Fibroblast of the conjunctiva (primary cell): ENCODE measurements around the gene BLOC1S5.
"Not testable (repeated sequence)": the region's sequence is repeated elsewhere in the genome, so short reads cannot be mapped to it uniquely, and the experiment has no call there.

Source experiments
- DNase-seq: peaks from one replicate; pipeline ENCODE4 v3.0.0-alpha.2; 2010; ENCODE audit warnings: low read depth

The BLOC1S5 gene

GRCh38 chr6:8043221-8043620 lies 21.0 kb downstream of the BLOC1S5 start:
- DNase-seq = no peak

GRCh38 chr6:8041913-8042583 lies 22.1 kb downstream of the BLOC1S5 start:
- no peak for DNase-seq

GRCh38 chr6:8034107-8034506 lies 30.1 kb downstream of the BLOC1S5 start:
- not testable (repeated sequence) for DNase-seq

GRCh38 chr6:8030920-8031319 lies 33.3 kb downstream of the BLOC1S5 start:
- DNase-seq = no peak

- DNase-seq = no peak
Observed at GRCh38 chr6:8029243-8029870, 34.8 kb downstream of the BLOC1S5 start.

GRCh38 chr6:8027965-8028651 lies 36.1 kb downstream of the BLOC1S5 start:
- DNase-seq = no peak

- DNase-seq = no peak
Observed at GRCh38 chr6:8026800-8027199, 37.4 kb downstream of the BLOC1S5 start.

- DNase-seq = no peak
Observed at GRCh38 chr6:8025191-8025590, 39.0 kb downstream of the BLOC1S5 start.

- no peak for DNase-seq
Observed at GRCh38 chr6:8023638-8024037, 40.6 kb downstream of the BLOC1S5 start.

- no peak for DNase-seq
Observed at GRCh38 chr6:8020083-8020482, 44.1 kb downstream of the BLOC1S5 start.

- no peak for DNase-seq
Observed at GRCh38 chr6:8017705-8018104, 46.5 kb downstream of the BLOC1S5 start.

GRCh38 chr6:8017276-8017701 lies 46.9 kb downstream of the BLOC1S5 start:
- no peak for DNase-seq

GRCh38 chr6:8014947-8015346 lies 49.2 kb downstream of the BLOC1S5 start:
- DNase-seq = no peak

GRCh38 chr6:8013763-8014162 lies 50.4 kb downstream of the BLOC1S5 start:
- DNase-seq = no peak

GRCh38 chr6:8006208-8006607 lies 58.0 kb downstream of the BLOC1S5 start:
- DNase-seq = peak; percentile 21

GRCh38 chr6:8005136-8005535 lies 59.1 kb downstream of the BLOC1S5 start:
- no peak for DNase-seq

- DNase-seq = no peak
Observed at GRCh38 chr6:8000636-8001035, 63.6 kb downstream of the BLOC1S5 start.

GRCh38 chr6:8000188-8000596 lies 64.0 kb downstream of the BLOC1S5 start:
- no peak for DNase-seq

- no peak for DNase-seq
Observed at GRCh38 chr6:7999201-7999600, 65.0 kb downstream of the BLOC1S5 start.

GRCh38 chr6:7998103-7998725 lies 66.0 kb downstream of the BLOC1S5 start:
- peak; percentile 38 for DNase-seq

GRCh38 chr6:7997286-7997685 lies 66.9 kb downstream of the BLOC1S5 start:
- DNase-seq = no peak

GRCh38 chr6:7996538-7997111 lies 67.6 kb downstream of the BLOC1S5 start:
- DNase-seq = peak; percentile 65
